HAP-1 (cell line): ENCODE data around the gene SLC6A1.
"Not testable (repeated sequence)": the region's sequence is repeated elsewhere in the genome, so short reads cannot be mapped to it uniquely, and the experiment has no call there.

ENCODE experiments used
- DNase-seq, 2 experiments: peaks; one replicate each; pipeline ENCODE4 v3.0.0-alpha.2; 2016 to 2020; ENCODE audit warnings: low spot score in 2 of 2
- H3K27me3 ChIP-seq: fragments of 250-450 bp; sonication (Bioruptor Pico); 2 replicates; pipeline ENCODE4 v1.5.1; 2020; ENCODE audit warnings: low read depth, mild to moderate bottlenecking, moderate library complexity
- H3K36me3 ChIP-seq: fragments of 250-450 bp; sonication (Bioruptor Pico); replicated peaks from 2 replicates; pipeline ENCODE4 v1.5.1; 2020; ENCODE audit warnings: mild to moderate bottlenecking
- H3K4me1 ChIP-seq: fragments of 250-450 bp; sonication (Bioruptor Pico); 2 replicates; pipeline ENCODE4 v1.5.1; 2020; ENCODE audit warnings: mild to moderate bottlenecking
- H3K4me3 ChIP-seq: fragments of 250-450 bp; sonication (Bioruptor Pico); 2 replicates; pipeline ENCODE4 v1.5.1; 2020; ENCODE audit warnings: mild to moderate bottlenecking, moderate library complexity
- H3K9me3 ChIP-seq: fragments of 250-450 bp; sonication (Bioruptor Pico); 2 replicates; pipeline ENCODE4 v1.5.1; 2020; ENCODE audit warnings: mild to moderate bottlenecking, moderate library complexity
- in situ Hi-C: fragments of 300-500 bp; cut with MboI; formaldehyde crosslinking; loops from 3 replicates; pipeline ENCODE4 v1.14.3; 2020; ENCODE audit warnings: low sequenced_read_pairs, inconsistent platforms, mixed read lengths

SLC6A1 gene

GRCh38 chr3:11056531-11057050, 64.0 kb downstream of the SLC6A1 start:
- Histone ChIP-seq H3K4me3 (no peak overlapping the region), H3K4me1 (no peaks in the 10 kb centered on the region), H3K9me3 (no peaks in the 10 kb centered on the region), H3K36me3 (no peaks in the 10 kb centered on the region), H3K27me3 (peaks cover 13% of the 10 kb centered on the region)
- no peak for DNase-seq
- in situ Hi-C loops = loop anchor here (10.0 to 25.0 kb wide), 2 partner anchors 281 to 302 kb away; no protein-coding TSS in a partner anchor

- DNase-seq = no peak
- in situ Hi-C loops = loop anchor here (10.0 to 25.0 kb wide), 2 partner anchors 280 to 303 kb away; no protein-coding TSS in a partner anchor
- Histone ChIP-seq H3K9me3 (no peaks in the 10 kb centered on the region), H3K4me1 (no peaks in the 10 kb centered on the region), H3K27me3 (peaks cover 9% of the 10 kb centered on the region), H3K4me3 (no peak overlapping the region), H3K36me3 (no peaks in the 10 kb centered on the region)
Observed at GRCh38 chr3:11057655-11058054, 65.1 kb downstream of the SLC6A1 start.

- Histone ChIP-seq H3K9me3 (no peaks in the 10 kb centered on the region), H3K36me3 (no peaks in the 10 kb centered on the region), H3K4me3 (no peak overlapping the region), H3K4me1 (no peaks in the 10 kb centered on the region), H3K27me3 (peaks cover 5% of the 10 kb centered on the region; the same call in 1 of the 2 replicates)
- in situ Hi-C loops = loop anchor here (10.0 to 25.0 kb wide), 2 partner anchors 278 to 304 kb away; no protein-coding TSS in a partner anchor
- DNase-seq = peak; percentile 23 to 62
Observed at GRCh38 chr3:11059090-11059798, 66.7 kb downstream of the SLC6A1 start.

GRCh38 chr3:11059799-11060115, 67.2 kb downstream of the SLC6A1 start:
- no peak for DNase-seq
- no peaks in the 10 kb centered on the region for H3K9me3 ChIP-seq
- H3K4me3 ChIP-seq = no peak overlapping the region
- no peaks in the 10 kb centered on the region for H3K4me1 ChIP-seq
- H3K36me3 ChIP-seq = no peaks in the 10 kb centered on the region
- in situ Hi-C loops = loop anchor here (10.0 to 25.0 kb wide), 2 partner anchors 278 to 305 kb away; no protein-coding TSS in a partner anchor
- peaks cover 5% of the 10 kb centered on the region; the same call in 1 of the 2 replicates for H3K27me3 ChIP-seq

- in situ Hi-C loops = loop anchor here (25.0 kb wide), 1 partner anchor 277 kb away; no protein-coding TSS in a partner anchor
- Histone ChIP-seq H3K4me1 (no peaks in the 10 kb centered on the region), H3K4me3 (no peak overlapping the region), H3K9me3 (no peaks in the 10 kb centered on the region), H3K36me3 (no peaks in the 10 kb centered on the region), H3K27me3 (peaks cover 5% of the 10 kb centered on the region; the same call in 1 of the 2 replicates)
- DNase-seq = peak; percentile 20 to 74
Observed at GRCh38 chr3:11060500-11061251, 68.1 kb downstream of the SLC6A1 start.

- not testable (repeated sequence) for H3K4me1 ChIP-seq, H3K4me3 ChIP-seq, DNase-seq, H3K9me3 ChIP-seq, H3K27me3 ChIP-seq, H3K36me3 ChIP-seq
- in situ Hi-C loops = loop anchor here (25.0 kb wide), 1 partner anchor 276 kb away; no protein-coding TSS in a partner anchor
Observed at GRCh38 chr3:11061268-11061871, 68.8 kb downstream of the SLC6A1 start.

GRCh38 chr3:11062704-11063103, 70.2 kb downstream of the SLC6A1 start:
- H3K4me1 ChIP-seq = no peaks in the 10 kb centered on the region
- H3K36me3 ChIP-seq = no peaks in the 10 kb centered on the region
- DNase-seq = no peak
- H3K27me3 ChIP-seq = peaks cover 5% of the 10 kb centered on the region; the same call in 1 of the 2 replicates
- in situ Hi-C loops = loop anchor here (25.0 kb wide), 1 partner anchor 275 kb away; no protein-coding TSS in a partner anchor
- H3K9me3 ChIP-seq = no peaks in the 10 kb centered on the region
- H3K4me3 ChIP-seq = no peak overlapping the region

- H3K4me1 ChIP-seq = no peaks in the 10 kb centered on the region
- DNase-seq = no peak
- no peaks in the 10 kb centered on the region for H3K27me3 ChIP-seq
- no peaks in the 10 kb centered on the region for H3K9me3 ChIP-seq
- H3K4me3 ChIP-seq = no peak overlapping the region
- in situ Hi-C loops = loop anchor here (25.0 kb wide), 1 partner anchor 266 kb away; no protein-coding TSS in a partner anchor
- H3K36me3 ChIP-seq = no peaks in the 10 kb centered on the region
Observed at GRCh38 chr3:11071096-11071755, 78.7 kb downstream of the SLC6A1 start.

GRCh38 chr3:11072631-11073030, 80.1 kb downstream of the SLC6A1 start:
- Histone ChIP-seq H3K36me3 (no peaks in the 10 kb centered on the region), H3K4me3 (no peak overlapping the region), H3K9me3 (no peaks in the 10 kb centered on the region), H3K4me1 (no peaks in the 10 kb centered on the region), H3K27me3 (no peaks in the 10 kb centered on the region)
- in situ Hi-C loops = loop anchor here (25.0 kb wide), 1 partner anchor 265 kb away; no protein-coding TSS in a partner anchor
- no peak for DNase-seq

GRCh38 chr3:11074011-11074410, 81.5 kb downstream of the SLC6A1 start:
- no peaks in the 10 kb centered on the region for H3K4me1 ChIP-seq
- H3K27me3 ChIP-seq = no peaks in the 10 kb centered on the region
- H3K36me3 ChIP-seq = no peaks in the 10 kb centered on the region
- in situ Hi-C loops = loop anchor here (25.0 kb wide), 1 partner anchor 263 kb away; no protein-coding TSS in a partner anchor
- no peak for DNase-seq
- H3K9me3 ChIP-seq = no peaks in the 10 kb centered on the region
- no peak overlapping the region for H3K4me3 ChIP-seq

GRCh38 chr3:11074451-11074850, 81.9 kb downstream of the SLC6A1 start:
- Histone ChIP-seq H3K4me3 (no peak overlapping the region), H3K9me3 (no peaks in the 10 kb centered on the region), H3K27me3 (no peaks in the 10 kb centered on the region), H3K36me3 (no peaks in the 10 kb centered on the region), H3K4me1 (no peaks in the 10 kb centered on the region)
- in situ Hi-C loops = loop anchor here (25.0 kb wide), 1 partner anchor 263 kb away; no protein-coding TSS in a partner anchor
- no peak for DNase-seq

- H3K27me3 ChIP-seq, DNase-seq, H3K9me3 ChIP-seq, in situ Hi-C loops, H3K36me3 ChIP-seq, H3K4me3 ChIP-seq, H3K4me1 ChIP-seq: not testable (repeated sequence)
Observed at GRCh38 chr3:11075122-11075521, 82.6 kb downstream of the SLC6A1 start.

GRCh38 chr3:11076711-11077110, 84.2 kb downstream of the SLC6A1 start:
- in situ Hi-C loops = no loop called here
- no peaks in the 10 kb centered on the region for H3K36me3 ChIP-seq
- H3K27me3 ChIP-seq = no peaks in the 10 kb centered on the region
- no peaks in the 10 kb centered on the region for H3K9me3 ChIP-seq
- no peak for DNase-seq
- no peak overlapping the region for H3K4me3 ChIP-seq
- no peaks in the 10 kb centered on the region for H3K4me1 ChIP-seq
